GM12865 (cell line): ENCODE measurements around the gene SPATA12.

Source experiments
- DNase-seq: peaks from one replicate; pipeline ENCODE4 v3.0.0; 2010; ENCODE audit warnings: low read depth
- H3K4me3 ChIP-seq: 2 replicates; pipeline ENCODE4 v1.5.1; 2011; ENCODE audit warnings: mild to moderate bottlenecking, low read depth, low read length, control low read depth
- CTCF ChIP-seq: IDR thresholded peaks from 2 replicates; pipeline ENCODE4 v1.5.1; 2011; ENCODE audit warnings: low read length, control low read depth, low read depth, inconsistent platforms; ENCODE audit not compliant: insufficient read depth; ENCODE audit errors: missing control alignments

SPATA12 gene

DNA sequence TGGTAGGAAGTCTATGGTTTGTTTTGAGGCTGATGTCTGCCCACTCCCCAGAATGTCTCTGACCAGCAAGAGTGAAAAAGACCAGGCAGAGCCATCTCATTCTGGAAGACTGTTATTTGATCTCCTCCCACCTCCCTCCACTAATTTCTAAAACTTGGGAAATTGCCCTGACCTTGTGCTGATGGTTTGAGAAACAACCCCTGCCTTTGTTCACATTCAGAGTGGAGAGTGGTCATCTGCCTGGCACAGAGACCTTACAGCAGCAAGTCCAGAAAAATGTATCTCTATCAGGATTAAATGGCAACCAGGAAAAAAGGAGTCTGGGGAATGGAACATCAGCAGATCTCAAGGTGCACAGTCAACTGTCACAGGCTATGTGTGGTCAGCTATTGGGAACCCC lies 25.7 kb downstream of the SPATA12 start:
- TF ChIP-seq CTCF, result no peak
- no peak overlapping the region for H3K4me3 ChIP-seq
- DNase-seq, result no peak

- no peak overlapping the region for H3K4me3 ChIP-seq
- DNase-seq, result no peak
- no peak for TF ChIP-seq CTCF
These were observed 27.1 kb downstream of the SPATA12 start for GRCh38 chr3:57087361-57088092.

- no peak for TF ChIP-seq CTCF
- H3K4me3 ChIP-seq, result no peak overlapping the region
- no peak for DNase-seq
These were observed 28.0 kb downstream of the SPATA12 start for GRCh38 chr3:57088503-57088902.

- no peak overlapping the region for H3K4me3 ChIP-seq
- TF ChIP-seq CTCF, result no peak
- no peak for DNase-seq
These were observed 28.6 kb downstream of the SPATA12 start for GRCh38 chr3:57089043-57089442.

- no peak for TF ChIP-seq CTCF
- DNase-seq, result no peak
- no peak overlapping the region for H3K4me3 ChIP-seq
These were observed 31.2 kb downstream of the SPATA12 start for GRCh38 chr3:57091521-57092273.

DNA sequence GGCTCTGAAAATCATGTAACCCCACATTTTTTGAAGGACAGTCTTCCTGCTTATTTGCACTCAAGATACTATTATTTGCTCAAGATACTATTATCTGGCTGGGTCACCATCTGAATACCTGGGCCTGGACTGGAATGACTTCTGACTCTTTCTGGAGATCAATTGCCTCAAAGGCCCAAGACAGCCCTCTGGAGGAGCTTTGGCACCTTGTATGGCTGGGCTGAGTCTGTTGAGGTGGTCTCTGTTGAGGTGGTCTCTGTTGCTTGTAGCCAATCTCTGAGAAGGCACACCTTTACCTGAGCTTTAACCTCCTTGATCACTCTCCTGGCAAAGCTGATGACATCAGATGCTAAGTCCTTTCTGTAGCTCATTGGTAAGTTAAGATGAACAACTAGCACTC lies 33.0 kb downstream of the SPATA12 start:
- peak; percentile 2 for TF ChIP-seq CTCF
- no peak for DNase-seq
- no peak overlapping the region for H3K4me3 ChIP-seq
